D721Med (cell line): ENCODE measurements around the gene NR1H4.
"Not testable (repeated sequence)": the region's sequence is repeated elsewhere in the genome, so short reads cannot be mapped to it uniquely, and the experiment has no call there.

Experiments used
- DNase-seq: peaks from one replicate; pipeline ENCODE4 v3.0.0; 2011; ENCODE audit warnings: low spot score; ENCODE audit not compliant: insufficient read length
- FAIRE-seq: peaks from 2 replicates; lab custom pipeline; 2011; peaks lifted over from hg19 to GRCh38; lab: Jason Lieb, UNC
- CTCF ChIP-seq: IDR thresholded peaks from 2 replicates; pipeline ENCODE4 v1.5.1; 2012; ENCODE audit warnings: mild to moderate bottlenecking, control low read depth; ENCODE audit not compliant: insufficient read depth; ENCODE audit errors: missing control alignments

Gene NR1H4

GRCh38 chr12:100473716-100474150, at the start of gene NR1H4:
TSS of gene NR1H4 (plus strand) at chr12:100473866. CDS start at chr12:100493324, 19,458 bp downstream.
- TF ChIP-seq CTCF = no peak
- FAIRE-seq (no peak), DNase-seq (no peak)

- DNase-seq (no peak), FAIRE-seq (no peak)
- TF ChIP-seq CTCF = no peak
Measured at GRCh38 chr12:100426145-100426544, 47.5 kb upstream of the NR1H4 start.

GRCh38 chr12:100427078-100427477, 46.6 kb upstream of the NR1H4 start:
- FAIRE-seq = no peak
- TF ChIP-seq CTCF = no peak

GRCh38 chr12:100430251-100430650, 43.4 kb upstream of the NR1H4 start:
- not testable (repeated sequence) for FAIRE-seq, DNase-seq

More at GRCh38 chr12:100427078-100427477, 46.6 kb upstream of the NR1H4 start:
- no peak for DNase-seq

GRCh38 chr12:100433701-100434100, 40.0 kb upstream of the NR1H4 start:
- no peak for DNase-seq
- FAIRE-seq = no peak
- no peak for TF ChIP-seq CTCF

GRCh38 chr12:100434177-100434576, 39.5 kb upstream of the NR1H4 start:
- no peak for FAIRE-seq
- TF ChIP-seq CTCF = no peak
- no peak for DNase-seq

- no peak for DNase-seq
- FAIRE-seq = no peak
- no peak for TF ChIP-seq CTCF
Measured at GRCh38 chr12:100435957-100436356, 37.7 kb upstream of the NR1H4 start.
